SK-N-SH treated with all-trans-retinoic acid at 6 μM for 48 hours (cell line): ENCODE data around the gene PDZD2.

Experiments used
- ATAC-seq: fragments of 200-7000 bp; cut with Tn5 transposase; 3 replicates; pipeline ENCODE4 v1.9.1; 2020; ENCODE audit warnings: mild to moderate bottlenecking, moderate library complexity
- ARNTL ChIP-seq: fragments of 450-650 bp; formaldehyde crosslinking; IDR thresholded peaks from 2 replicates; pipeline ENCODE4 v1.5.0; 2020; ENCODE audit warnings: low read depth, mild to moderate bottlenecking, moderate library complexity, borderline replicate concordance
- BACH2 ChIP-seq: fragments of 250-450 bp; sonication (Bioruptor Pico); IDR thresholded peaks from 2 replicates; pipeline ENCODE4 v1.9.0; 2021; ENCODE audit warnings: mild to moderate bottlenecking, borderline replicate concordance
- CSDC2 ChIP-seq: fragments of 250-450 bp; sonication (Bioruptor Pico); IDR thresholded peaks from 2 replicates; pipeline ENCODE4 v1.5.0; 2020; ENCODE audit warnings: mild to moderate bottlenecking, moderate library complexity
- CSRNP3 ChIP-seq: fragments of 250-450 bp; sonication (Bioruptor Pico); IDR thresholded peaks from 2 replicates; pipeline ENCODE4 v1.5.1; 2021; ENCODE audit warnings: mild to moderate bottlenecking, moderate library complexity
- ESRRG ChIP-seq: fragments of 250-450 bp; sonication (Bioruptor Pico); IDR thresholded peaks from 2 replicates; pipeline ENCODE4 v1.6.1; 2021; ENCODE audit warnings: mild to moderate bottlenecking
- GLIS3 ChIP-seq: fragments of 250-450 bp; sonication (Bioruptor Pico); IDR thresholded peaks from 2 replicates; pipeline ENCODE4 v1.5.0; 2020; ENCODE audit warnings: mild to moderate bottlenecking, moderate library complexity
- ISL1 ChIP-seq: fragments of 250-450 bp; sonication (Bioruptor Pico); IDR thresholded peaks from 2 replicates; pipeline ENCODE4 v2.1.2; 2022; ENCODE audit warnings: mild to moderate bottlenecking, moderate library complexity
- OSR1 ChIP-seq: fragments of 250-450 bp; sonication (Bioruptor Pico); IDR thresholded peaks from 2 replicates; pipeline ENCODE4 v1.8.0; 2022; ENCODE audit warnings: moderate library complexity, mild to moderate bottlenecking, inconsistent platforms
- PATZ1 ChIP-seq: fragments of 250-450 bp; sonication (Bioruptor Pico); IDR thresholded peaks from 2 replicates; pipeline ENCODE4 v1.8.0; 2020; ENCODE audit warnings: mild to moderate bottlenecking, moderate library complexity, borderline replicate concordance
- POU6F1 ChIP-seq: fragments of 250-450 bp; sonication (Bioruptor Pico); IDR thresholded peaks from 2 replicates; pipeline ENCODE4 v1.8.0; 2021; ENCODE audit warnings: low read depth, mild to moderate bottlenecking, moderate library complexity, borderline replicate concordance
- PPARA ChIP-seq: fragments of 250-450 bp; sonication (Bioruptor Pico); IDR thresholded peaks from 2 replicates; pipeline ENCODE4 v1.5.0; 2020; ENCODE audit warnings: mild to moderate bottlenecking, borderline replicate concordance
- RARB ChIP-seq: fragments of 250-450 bp; sonication (Bioruptor Pico); IDR thresholded peaks from 2 replicates; pipeline ENCODE4 v1.8.0; 2021; ENCODE audit warnings: mild to moderate bottlenecking, moderate library complexity
- SNAI2 ChIP-seq: fragments of 250-450 bp; sonication (Bioruptor Pico); IDR thresholded peaks from 2 replicates; pipeline ENCODE4 v1.5.0; 2020; ENCODE audit warnings: mild to moderate bottlenecking, moderate library complexity
- TCF4 ChIP-seq: fragments of 250-450 bp; sonication (Bioruptor Pico); IDR thresholded peaks from 2 replicates; pipeline ENCODE4 v1.8.0; 2021; ENCODE audit warnings: mild to moderate bottlenecking, moderate library complexity, borderline replicate concordance
- TOX ChIP-seq: fragments of 250-450 bp; sonication (Bioruptor Pico); IDR thresholded peaks from 2 replicates; pipeline ENCODE4 v1.8.0; 2021; ENCODE audit warnings: mild to moderate bottlenecking, moderate library complexity, borderline replicate concordance
- TSHZ2 ChIP-seq: fragments of 250-450 bp; sonication (Bioruptor Pico); IDR thresholded peaks from 2 replicates; pipeline ENCODE4 v1.5.0; 2020; ENCODE audit warnings: mild to moderate bottlenecking, moderate library complexity
- ZC3H10 ChIP-seq: fragments of 250-450 bp; sonication (Bioruptor Pico); IDR thresholded peaks from 2 replicates; pipeline ENCODE4 v1.5.1; 2021; ENCODE audit warnings: mild to moderate bottlenecking, moderate library complexity
- ZFP3 ChIP-seq: fragments of 250-450 bp; sonication (Bioruptor Pico); IDR thresholded peaks from 2 replicates; pipeline ENCODE4 v1.5.0; 2020; ENCODE audit warnings: mild to moderate bottlenecking, moderate library complexity
- ZFP30 ChIP-seq: fragments of 450-650 bp; formaldehyde crosslinking; IDR thresholded peaks from 2 replicates; pipeline ENCODE4 v1.5.0; 2022; ENCODE audit warnings: mild to moderate bottlenecking, moderate library complexity
- ZNF565 ChIP-seq: fragments of 450-650 bp; formaldehyde crosslinking; conservative IDR thresholded peaks from 2 replicates; pipeline ENCODE4 v1.5.0; 2020; ENCODE audit warnings: low read depth, mild to moderate bottlenecking, moderate library complexity
- ZNF70 ChIP-seq: fragments of 450-650 bp; formaldehyde crosslinking; IDR thresholded peaks from 2 replicates; pipeline ENCODE4 v1.5.0; 2020; ENCODE audit warnings: mild to moderate bottlenecking, moderate library complexity
- ZNF8 ChIP-seq: fragments of 450-650 bp; formaldehyde crosslinking; IDR thresholded peaks from 2 replicates; pipeline ENCODE4 v1.5.0; 2020; ENCODE audit warnings: mild to moderate bottlenecking, moderate library complexity

Gene PDZD2

GRCh38 chr5:31776976-31777651 lies 138.2 kb downstream of the PDZD2 start:
- TF ChIP-seq ISL1 (CRISPR knock-in tag): no peak
- no peak for TF ChIP-seq TCF4
- TF ChIP-seq OSR1 (CRISPR knock-in tag): no peak
- TF ChIP-seq ZFP3 (CRISPR knock-in tag): no peak
- TF ChIP-seq TSHZ2: no peak
- ATAC-seq: no peak

- TF ChIP-seq ZFP30 (CRISPR knock-in tag) (no peak), CSRNP3 (CRISPR knock-in tag) (no peak), ISL1 (CRISPR knock-in tag) (no peak), ZC3H10 (CRISPR knock-in tag) (no peak), ZNF8 (CRISPR knock-in tag) (no peak), BACH2 (CRISPR knock-in tag) (no peak), ESRRG (no peak), POU6F1 (CRISPR knock-in tag) (no peak), TOX (no peak), GLIS3 (CRISPR knock-in tag) (no peak)
Measured at GRCh38 chr5:31781772-31782171, 142.8 kb downstream of the PDZD2 start.

GRCh38 chr5:31783086-31783645 lies 144.2 kb downstream of the PDZD2 start:
- no peak for TF ChIP-seq TOX
- TF ChIP-seq RARB (CRISPR knock-in tag): no peak
- no peak for TF ChIP-seq CSDC2 (CRISPR knock-in tag)
- no peak for TF ChIP-seq SNAI2 (CRISPR knock-in tag)
- no peak for TF ChIP-seq ESRRG
- no peak for TF ChIP-seq POU6F1 (CRISPR knock-in tag)
- no peak for TF ChIP-seq ISL1 (CRISPR knock-in tag)
- TF ChIP-seq PPARA (CRISPR knock-in tag): no peak
- TF ChIP-seq BACH2 (CRISPR knock-in tag): no peak
- TF ChIP-seq ZNF70 (CRISPR knock-in tag): no peak
- TF ChIP-seq PATZ1 (CRISPR knock-in tag): no peak
- TF ChIP-seq TCF4: no peak
- no peak for TF ChIP-seq ZFP30 (CRISPR knock-in tag)
- TF ChIP-seq GLIS3 (CRISPR knock-in tag): no peak
- TF ChIP-seq ZNF565 (CRISPR knock-in tag): no peak
- no peak for TF ChIP-seq ARNTL (CRISPR knock-in tag)
- TF ChIP-seq ZNF8 (CRISPR knock-in tag): no peak
- TF ChIP-seq ZC3H10 (CRISPR knock-in tag): no peak
- no peak for TF ChIP-seq OSR1 (CRISPR knock-in tag)
- no peak for ATAC-seq

More at GRCh38 chr5:31781772-31782171, 142.8 kb downstream of the PDZD2 start:
- no peak for ATAC-seq
